ENCODE measurements around the gene TRAPPC3.

- TF ChIP-seq CTCF (IDR thresholded peaks at IDR 0.05; ENCODE audit: insufficient read depth, low read length, poor library complexity, severe bottlenecking) (no peak), EZH2phosphoT487 (conservative IDR thresholded peaks at IDR 0.05; ENCODE audit: low read length) (no peak)
Measured at GRCh38 chr1:36139521-36139920, 9.8 kb downstream of the TRAPPC3 start.

All from SU-DHL-6 (cell line).